Spleen (tissue), 11 donors: ENCODE data around the gene TNFSF11. TPM values are rescaled to one million over a fixed set of nuclear protein-coding genes. Genes with fewer than 3 reads are reported as not detected.

Experiments used
- DNase-seq: peaks from one replicate; pipeline ENCODE4 v3.0.0-alpha.2; 2020
- H3K27ac ChIP-seq, 8 donors: fragments of 200-600 bp; sonication (generic) in 7 of 8; 1 replicate in 4 of 8; 2 replicates in 4 of 8; pipeline versions ENCODE4 v1.5.0 to v1.8.0; 2016 to 2021; ENCODE audit warnings: inconsistent platforms in 4 of 8, mild to moderate bottlenecking in 4 of 8, moderate library complexity in 1 of 8
- H3K27me3 ChIP-seq, 7 donors: fragments of 200-600 bp; sonication (generic) in 6 of 7; replicated peaks in 1 of 7; 1 replicate in 4 of 7; 2 replicates in 3 of 7; pipeline versions ENCODE4 v1.5.0 to v1.8.0; 2016 to 2021; ENCODE audit warnings: inconsistent platforms in 3 of 7, mild to moderate bottlenecking in 1 of 7
- H3K36me3 ChIP-seq, 6 donors: fragments of 200-600 bp; sonication (generic) in 5 of 6; 1 replicate in 4 of 6; 2 replicates in 2 of 6; pipeline versions ENCODE4 v1.5.0 to v1.8.0; 2016 to 2021; ENCODE audit warnings: inconsistent platforms in 2 of 6
- H3K4me1 ChIP-seq, 6 donors: fragments of 200-600 bp; sonication (generic) in 5 of 6; 1 replicate in 3 of 6; 2 replicates in 3 of 6; pipeline versions ENCODE4 v1.5.0 to v1.8.0; 2016 to 2021; ENCODE audit warnings: inconsistent platforms in 3 of 6
- H3K4me3 ChIP-seq, 8 donors: fragments of 200-600 bp; sonication (generic) in 7 of 8; 1 replicate in 4 of 8; 2 replicates in 4 of 8; pipeline versions ENCODE4 v1.5.0 to v1.8.0; 2016 to 2021; ENCODE audit warnings: inconsistent platforms in 4 of 8, mild to moderate bottlenecking in 4 of 8, moderate library complexity in 2 of 8
- H3K9me3 ChIP-seq, 8 donors: fragments of 200-600 bp; sonication (generic) in 7 of 8; 1 replicate in 4 of 8; 2 replicates in 4 of 8; pipeline versions ENCODE4 v1.5.0 to v1.8.0; 2016 to 2021; ENCODE audit warnings: inconsistent platforms in 4 of 8
- POLR2A ChIP-seq, 3 donors: fragments of 450-650 bp; IDR thresholded peaks; one replicate each; pipeline ENCODE4 v1.5.1; 2017; ENCODE audit warnings: antibody characterized with exemption in 3 of 3, mild to moderate bottlenecking in 1 of 3
- POLR2AphosphoS5 ChIP-seq, 3 donors: sonication (generic); formaldehyde crosslinking; IDR thresholded peaks; one replicate each; pipeline ENCODE4 v1.5.1; 2017; ENCODE audit warnings: antibody characterized with exemption in 3 of 3
- WGBS, 5 donors: extraction: QIAGEN DNeasy Blood & Tissue Kit in 3 of 5; methylation state at CpG; one replicate each; pipeline versions ENCODE4 v1.1.5 to v1.1.7; 2013 to 2018; 5-methylcytosine and 5-hydroxymethylcytosine counted together
- intact Hi-C: fragments of 100-400 bp; cut with DNase I; formaldehyde crosslinking; loops from one replicate; pipeline ENCODE4 v1.15.0; 2023; ENCODE audit warnings: low total_unique reads
- polyA plus RNA-seq, 3 donors: library from polyadenylated mRNA; stranded (reverse); fragments of 200-250 nt; gene quantifications; one replicate each; pipeline ENCODE4 v1.2.1, GENCODE V29; 2013
- total RNA-seq, 7 donors: library from RNA; depleted of rRNA in 3 of 7; stranded (reverse); fragments of >200 nt in 3 of 7; fragmentation: NEBNext Ultra II Directional in 4 of 7; extraction: Animal tissue kit (Norgen Biotek cat#: 25700) in 4 of 7; gene quantifications; one replicate each; pipeline versions ENCODE4 v1.1.0 to v1.2.1, GENCODE V29; 2016 to 2021
- TF ChIP-seq, protein P1 (sequence below), 11 experiments: fragments of 200-600 bp in 7 of 11; fragments of 450-650 bp in 4 of 11; sonication (generic) in 4 of 11; IDR thresholded peaks in 8 of 11; conservative IDR thresholded peaks in 3 of 11; 1 replicate in 7 of 11; 2 replicates in 4 of 11; pipeline versions ENCODE4 v1.4.0 to v1.8.0; 2016 to 2021; ENCODE audit warnings: antibody characterized with exemption in 11 of 11, inconsistent platforms in 4 of 11, mild to moderate bottlenecking in 1 of 11
- donor health status: healthy with polysubstance abuse.
- donor health status: DM: no; HTN: no; CAD: no; lungs with moderate emphysema.
- donor health status: DM: no; HTN: no; CAD: no.
- donor health status: Bipolar disorder and iron deficiency.
- donor health status: healthy.
- donor health status: DM: no; HTN: no; CAD: no.
- donor health status: DM: yes; HTN: yes; CAD: no.

The TNFSF11 gene
- total and polyA plus RNA-seq, 10 donors: 0.32 to 1.4 (median 0.61) TPM; not detected in 1

DNA sequence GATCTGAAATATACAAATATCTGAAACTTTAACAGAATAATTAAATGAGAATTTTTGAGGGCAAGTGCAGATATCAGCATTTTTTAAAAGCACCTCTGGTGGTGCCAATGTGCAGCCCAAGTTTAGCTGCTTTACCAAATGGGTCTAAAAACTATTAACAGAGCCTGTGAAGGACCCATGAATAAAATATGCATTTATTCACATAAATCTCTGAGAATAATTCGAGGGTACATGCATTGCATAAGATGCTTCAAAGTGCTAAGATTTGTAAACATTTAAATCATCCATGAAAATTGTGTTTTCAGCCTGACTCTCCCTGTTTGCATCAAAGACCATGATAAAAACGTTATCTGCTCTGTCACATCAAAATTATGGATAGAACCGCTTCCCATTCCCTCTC, 47.1 kb upstream of the TNFSF11 start:
- no peak for DNase-seq
- Histone ChIP-seq H3K9me3 (no peaks in the 10 kb centered on the region), H3K36me3 (no peaks in the 10 kb centered on the region), H3K4me3 (no peak overlapping the region), H3K27ac (no peak overlapping the region), H3K27me3 (no peaks in the 10 kb centered on the region), H3K4me1 (peaks cover 0 to 11% (median 0%) of the 10 kb centered on the region in 6 donors)
- intact Hi-C loops: no loop called here
- TF ChIP-seq, protein P1, sequence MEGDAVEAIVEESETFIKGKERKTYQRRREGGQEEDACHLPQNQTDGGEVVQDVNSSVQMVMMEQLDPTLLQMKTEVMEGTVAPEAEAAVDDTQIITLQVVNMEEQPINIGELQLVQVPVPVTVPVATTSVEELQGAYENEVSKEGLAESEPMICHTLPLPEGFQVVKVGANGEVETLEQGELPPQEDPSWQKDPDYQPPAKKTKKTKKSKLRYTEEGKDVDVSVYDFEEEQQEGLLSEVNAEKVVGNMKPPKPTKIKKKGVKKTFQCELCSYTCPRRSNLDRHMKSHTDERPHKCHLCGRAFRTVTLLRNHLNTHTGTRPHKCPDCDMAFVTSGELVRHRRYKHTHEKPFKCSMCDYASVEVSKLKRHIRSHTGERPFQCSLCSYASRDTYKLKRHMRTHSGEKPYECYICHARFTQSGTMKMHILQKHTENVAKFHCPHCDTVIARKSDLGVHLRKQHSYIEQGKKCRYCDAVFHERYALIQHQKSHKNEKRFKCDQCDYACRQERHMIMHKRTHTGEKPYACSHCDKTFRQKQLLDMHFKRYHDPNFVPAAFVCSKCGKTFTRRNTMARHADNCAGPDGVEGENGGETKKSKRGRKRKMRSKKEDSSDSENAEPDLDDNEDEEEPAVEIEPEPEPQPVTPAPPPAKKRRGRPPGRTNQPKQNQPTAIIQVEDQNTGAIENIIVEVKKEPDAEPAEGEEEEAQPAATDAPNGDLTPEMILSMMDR (IDR thresholded peaks at IDR 0.05 in 8 of 11, conservative IDR thresholded peaks at IDR 0.05 in 3 of 11): no peak
- no peak for TF ChIP-seq POLR2A (IDR thresholded peaks at IDR 0.05)
- no peak for TF ChIP-seq POLR2AphosphoS5 (IDR thresholded peaks at IDR 0.05)
- WGBS, 5 donors: 69 to 83% (median 71%) methylated on average over 3 of the region's 3 CpGs

DNA sequence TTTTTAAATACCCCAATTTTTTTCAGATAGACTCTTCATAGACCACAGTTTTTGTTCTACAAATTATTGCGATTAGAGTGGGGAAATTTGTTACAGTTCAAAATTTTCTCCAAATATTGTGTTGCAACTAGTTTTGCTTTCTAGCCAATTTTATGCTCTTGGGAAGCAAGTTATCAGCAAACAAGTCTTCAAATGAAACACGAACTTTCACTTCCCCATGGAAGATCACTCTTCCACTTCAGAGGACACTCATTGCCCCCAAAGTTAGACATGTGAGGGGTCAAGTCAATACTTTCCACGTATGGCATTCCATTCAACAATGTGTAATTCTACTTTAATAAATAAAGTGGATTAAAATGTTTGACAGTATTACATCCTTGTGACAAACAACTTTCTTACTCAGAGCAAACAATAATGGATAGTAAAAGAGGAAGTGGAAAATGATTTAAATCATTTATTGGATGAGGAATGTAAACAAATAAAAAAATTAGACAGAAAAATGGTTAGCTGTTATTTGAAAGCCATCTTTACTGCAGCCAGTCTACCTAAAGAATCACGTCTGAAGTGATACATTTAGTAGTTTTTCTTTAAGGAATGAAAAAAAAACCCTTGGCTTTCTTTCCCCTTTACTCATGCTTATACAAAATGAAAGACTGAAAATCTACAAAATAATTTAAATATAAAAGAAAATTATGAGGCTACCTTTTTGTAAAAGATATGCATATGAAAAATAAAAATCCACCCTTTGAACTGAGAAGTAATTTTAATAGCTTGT, 41.2 kb upstream of the TNFSF11 start:
- Histone ChIP-seq H3K36me3 (no peaks in the 10 kb centered on the region), H3K4me3 (no peak overlapping the region), H3K4me1 (peaks cover 0 to 19% (median 0%) of the 10 kb centered on the region in 6 donors), H3K27me3 (no peaks in the 10 kb centered on the region), H3K27ac (peak overlapping the region in 1 of 8 donors; percentile 4), H3K9me3 (no peaks in the 10 kb centered on the region)
- WGBS, 5 donors: 39 to 64% (median 52%) methylated on average over 4 of the region's 4 CpGs
- no peak for TF ChIP-seq POLR2A (IDR thresholded peaks at IDR 0.05)
- TF ChIP-seq, protein P1 (IDR thresholded peaks at IDR 0.05 in 8 of 11, conservative IDR thresholded peaks at IDR 0.05 in 3 of 11): no peak
- TF ChIP-seq POLR2AphosphoS5 (IDR thresholded peaks at IDR 0.05): no peak
- intact Hi-C loops: no loop called here
- DNase-seq: no peak

DNA sequence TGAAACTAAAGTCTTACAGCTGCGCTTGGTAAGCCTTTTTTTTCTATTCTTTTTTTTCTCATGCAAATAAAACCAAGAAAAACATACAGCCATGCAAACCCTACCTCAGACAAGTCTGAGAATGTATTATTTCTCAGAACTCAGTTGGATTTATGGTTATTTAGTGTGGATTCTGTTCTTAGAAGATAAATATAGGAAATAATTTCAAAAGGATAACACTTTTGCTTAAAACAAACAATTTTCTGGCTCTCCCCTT, 40.7 kb upstream of the TNFSF11 start:
- no peak overlapping the region for H3K4me3 ChIP-seq
- no peaks in the 10 kb centered on the region for H3K27me3 ChIP-seq
- 65 to 84% (median 78%) methylated on average over 1 of the region's 1 CpG for WGBS, 5 donors
- no peak for DNase-seq
- intact Hi-C loops: no loop called here
- TF ChIP-seq POLR2A (IDR thresholded peaks at IDR 0.05) (no peak), POLR2AphosphoS5 (IDR thresholded peaks at IDR 0.05) (no peak)
- TF ChIP-seq, protein P1 (IDR thresholded peaks at IDR 0.05 in 8 of 11, conservative IDR thresholded peaks at IDR 0.05 in 3 of 11): no peak
- no peaks in the 10 kb centered on the region for H3K36me3 ChIP-seq
- H3K9me3 ChIP-seq: no peaks in the 10 kb centered on the region
- peaks cover 0 to 19% (median 0%) of the 10 kb centered on the region in 6 donors for H3K4me1 ChIP-seq
- H3K27ac ChIP-seq: no peak overlapping the region

DNA sequence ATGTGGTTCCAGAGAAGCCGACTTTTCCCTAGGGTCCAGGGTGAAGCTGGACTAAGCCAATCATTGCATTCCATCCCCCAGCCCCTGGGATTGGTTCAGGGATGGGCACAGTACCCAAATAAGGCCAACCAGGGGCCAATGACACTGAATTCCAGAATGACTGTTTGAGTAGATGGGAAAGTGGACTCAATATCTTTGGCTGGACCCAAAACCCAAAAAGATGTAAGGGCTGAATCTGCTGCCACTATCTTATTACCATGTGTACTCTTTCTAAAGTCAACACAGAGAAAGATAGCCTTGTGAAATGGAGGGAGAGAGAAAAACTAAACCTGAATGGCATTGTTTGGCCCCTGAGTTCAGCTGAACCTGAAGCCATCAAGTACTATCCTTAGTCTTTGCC, 39.2 kb upstream of the TNFSF11 start:
- 85 to 100% (median 95%) methylated on average over 1 of the region's 1 CpG for WGBS, 5 donors
- no peak for DNase-seq
- Histone ChIP-seq H3K36me3 (no peaks in the 10 kb centered on the region), H3K9me3 (no peaks in the 10 kb centered on the region), H3K27me3 (no peaks in the 10 kb centered on the region), H3K27ac (no peak overlapping the region), H3K4me1 (peaks cover 0 to 19% (median 0%) of the 10 kb centered on the region in 6 donors), H3K4me3 (no peak overlapping the region)
- TF ChIP-seq POLR2A (IDR thresholded peaks at IDR 0.05): no peak
- no peak for TF ChIP-seq POLR2AphosphoS5 (IDR thresholded peaks at IDR 0.05)
- TF ChIP-seq, protein P1 (IDR thresholded peaks at IDR 0.05 in 8 of 11, conservative IDR thresholded peaks at IDR 0.05 in 3 of 11): no peak
- intact Hi-C loops: no loop called here
